OCI-LY7 (cell line): ENCODE data around the gene LAMA1.

Source experiments
- CTCF ChIP-seq: fragments of 200-600 bp; sonication (generic); conservative IDR thresholded peaks from 2 replicates; pipeline ENCODE4 v1.5.1; 2014; ENCODE audit warnings: mild to moderate bottlenecking, antibody characterized with exemption, low read length, moderate library complexity, mixed read lengths
- EZH2phosphoT487 ChIP-seq: fragments of 200-600 bp; sonication (generic); IDR thresholded peaks from 2 replicates; pipeline ENCODE4 v1.6.1; 2018; ENCODE audit warnings: low read depth, borderline replicate concordance, mild to moderate bottlenecking, mixed run types, antibody characterized with exemption, low read length, moderate library complexity, mixed read lengths

- TF ChIP-seq CTCF: no peak
- TF ChIP-seq EZH2phosphoT487: no peak
Observed at GRCh38 chr18:6960124-6960523, 157.5 kb downstream of the LAMA1 start.
